Smooth muscle cell (in vitro differentiated cells): ENCODE results near the gene CCDC93. TPM values are rescaled to one million over a fixed set of nuclear protein-coding genes. Genes with fewer than 3 reads are reported as not detected.

Experiments
- DNase-seq: peaks from one replicate; lab custom pipeline; 2025; ENCODE audit not compliant: unreplicated experiment; lab: John Stamatoyannopoulos, UW
- H2AFZ ChIP-seq: fragments of 200-600 bp; sonication (generic); 2 replicates; pipeline ENCODE4 v1.6.0; 2016; ENCODE audit warnings: antibody characterized with exemption, low read depth, mild to moderate bottlenecking
- H3F3A ChIP-seq: fragments of 200-600 bp; sonication (generic); 2 replicates; pipeline ENCODE4 v1.6.0; 2017; ENCODE audit warnings: antibody characterized with exemption, low read depth
- H3K27ac ChIP-seq: fragments of 200-600 bp; sonication (generic); 2 replicates; pipeline ENCODE4 v1.5.1; 2016; ENCODE audit warnings: low read depth, mild to moderate bottlenecking
- H3K27me3 ChIP-seq: fragments of 200-600 bp; sonication (generic); 2 replicates; pipeline ENCODE4 v1.6.1; 2016; ENCODE audit warnings: low read depth, mild to moderate bottlenecking
- H3K36me3 ChIP-seq: fragments of 200-600 bp; sonication (generic); 2 replicates; pipeline ENCODE4 v1.5.1; 2016; ENCODE audit warnings: low read depth
- H3K4me1 ChIP-seq: fragments of 200-600 bp; sonication (generic); 2 replicates; pipeline ENCODE4 v1.5.1; 2016; ENCODE audit warnings: low read depth
- H3K4me2 ChIP-seq: fragments of 200-600 bp; sonication (generic); 2 replicates; pipeline ENCODE4 v1.6.0; 2016; ENCODE audit warnings: mild to moderate bottlenecking
- H3K4me3 ChIP-seq: fragments of 200-600 bp; sonication (generic); 2 replicates; pipeline ENCODE4 v1.5.1; 2016; ENCODE audit warnings: mild to moderate bottlenecking
- H3K79me2 ChIP-seq: fragments of 200-600 bp; sonication (generic); 2 replicates; pipeline ENCODE4 v1.6.0; 2016; ENCODE audit warnings: low read depth, mild to moderate bottlenecking
- H3K9ac ChIP-seq: fragments of 200-600 bp; sonication (generic); 2 replicates; pipeline ENCODE4 v1.6.0; 2016; ENCODE audit warnings: low read depth
- H3K9me3 ChIP-seq: fragments of 200-600 bp; sonication (generic); replicated peaks from 2 replicates; pipeline ENCODE4 v1.5.1; 2016; ENCODE audit warnings: low read depth
- H4K20me1 ChIP-seq: fragments of 200-600 bp; sonication (generic); 2 replicates; pipeline ENCODE4 v1.6.0; 2016; ENCODE audit warnings: low read depth
- CTCF ChIP-seq: fragments of 200-600 bp; sonication (generic); IDR thresholded peaks from 2 replicates; pipeline ENCODE4 v1.5.1; 2017; ENCODE audit warnings: borderline replicate concordance, mild to moderate bottlenecking, antibody characterized with exemption; ENCODE audit not compliant: insufficient read depth, poor library complexity, severe bottlenecking
- WGBS: methylation state at CpG from one replicate; pipeline ENCODE4 v1.1.7; 2016; ENCODE audit warnings: low lambda C conversion rate; 5-methylcytosine and 5-hydroxymethylcytosine counted together
- polyA plus RNA-seq: library from polyadenylated mRNA; unstranded; fragments of >200 nt; fragmentation: Nextera tagmentation; extraction: Ambion mirVana; gene quantifications from 2 replicates; pipeline ENCODE4 v1.2.1, GENCODE V29; 2016
- total RNA-seq: library from RNA; depleted of rRNA; stranded (reverse); fragments of >200 nt; gene quantifications from 2 replicates; pipeline ENCODE4 v1.2.3, GENCODE V29; 2014

The CCDC93 gene
- total and polyA plus RNA-seq, 2 experiments from 2014 or later, result 9.5 to 13.2 TPM

- Histone ChIP-seq H3K4me2 (no peak overlapping the region), H3K27ac (no peak overlapping the region), H3K4me3 (no peak overlapping the region), H4K20me1 (no peaks in the 10 kb centered on the region), H3F3A (no peaks in the 10 kb centered on the region), H3K27me3 (no peaks in the 10 kb centered on the region), H2AFZ (no peak overlapping the region), H3K9ac (no peak overlapping the region), H3K36me3 (peaks cover 3% of the 10 kb centered on the region), H3K79me2 (no peaks in the 10 kb centered on the region), H3K4me1 (no peaks in the 10 kb centered on the region), H3K9me3 (no peaks in the 10 kb centered on the region)
- 76% methylated on average over 6 of the region's 6 CpGs for WGBS
- no peak for TF ChIP-seq CTCF
- no peak for DNase-seq
Observed at GRCh38 chr2:117972476-117973123, 41.3 kb downstream of the CCDC93 start.

GRCh38 chr2:117968722-117969121 lies 45.1 kb downstream of the CCDC93 start:
- Histone ChIP-seq H3K4me2 (no peak overlapping the region), H3K9me3 (no peaks in the 10 kb centered on the region), H3K27me3 (no peaks in the 10 kb centered on the region), H2AFZ (no peak overlapping the region), H3K27ac (no peak overlapping the region), H3K4me3 (no peak overlapping the region), H3F3A (no peaks in the 10 kb centered on the region), H3K79me2 (no peaks in the 10 kb centered on the region), H3K4me1 (peaks cover 15% of the 10 kb centered on the region), H4K20me1 (no peaks in the 10 kb centered on the region), H3K36me3 (no peaks in the 10 kb centered on the region), H3K9ac (no peak overlapping the region)
- TF ChIP-seq CTCF, result no peak
- DNase-seq, result no peak
- 100% methylated on average over 2 of the region's 2 CpGs for WGBS

GRCh38 chr2:117967977-117968718 lies 45.7 kb downstream of the CCDC93 start:
- no peak overlapping the region for H3K4me3 ChIP-seq
- no peaks in the 10 kb centered on the region for H3F3A ChIP-seq
- WGBS, result 96% methylated on average over 4 of the region's 4 CpGs
- no peak for DNase-seq
- peaks cover 18% of the 10 kb centered on the region for H3K4me1 ChIP-seq
- H3K79me2 ChIP-seq, result no peaks in the 10 kb centered on the region
- H4K20me1 ChIP-seq, result no peaks in the 10 kb centered on the region
- H3K36me3 ChIP-seq, result no peaks in the 10 kb centered on the region
- no peak for TF ChIP-seq CTCF
- no peak overlapping the region for H3K27ac ChIP-seq
- no peaks in the 10 kb centered on the region for H3K9me3 ChIP-seq
- H3K4me2 ChIP-seq, result no peak overlapping the region
- no peaks in the 10 kb centered on the region for H3K27me3 ChIP-seq
- no peak overlapping the region for H3K9ac ChIP-seq
- no peak overlapping the region for H2AFZ ChIP-seq
